ENCODE results near the gene GALNT18. TPM values are rescaled to one million over a fixed set of nuclear protein-coding genes. Genes with fewer than 3 reads are reported as not detected.

GALNT18 gene
- total and polyA plus RNA-seq, 2 of the 4 experiments (the other 2 are of a cell fraction), result 9.5 to 11.3 TPM

GRCh38 chr11:11416917-11417316 lies 204.9 kb downstream of the GALNT18 start:
- Histone ChIP-seq H3K9me1 (ENCODE audit: insufficient read depth, low read length) (no peaks in the 10 kb centered on the region), H3K27ac (ENCODE audit: insufficient read depth, low read length) (no peak overlapping the region)

More at GRCh38 chr11:11416917-11417316, 204.9 kb downstream of the GALNT18 start:
- H3K4ac ChIP-seq (ENCODE audit: low read depth, low read length), result peak overlapping the region; percentile 8; the same call in 1 of the 2 replicates
- H3K18ac ChIP-seq (ENCODE audit: low read depth, low read length), result no peak overlapping the region
- H3K23ac ChIP-seq (ENCODE audit: low read depth, low read length), result no peak overlapping the region
- peaks cover 4% of the 10 kb centered on the region; the same call in 1 of the 2 replicates for H3K4me1 ChIP-seq (ENCODE audit: control insufficient read depth, insufficient read depth, low read length)
- POLR2A ChIA-PET (ENCODE audit: unreplicated experiment), result no interaction called here
- H4K91ac ChIP-seq (ENCODE audit: insufficient read depth, low read depth, low read length), result no peak overlapping the region
- H2BK15ac ChIP-seq (ENCODE audit: low read depth, low read length), result no peak overlapping the region
- H2BK120ac ChIP-seq (ENCODE audit: low read depth, low read length), result no peak overlapping the region
- intact Hi-C loops (cut with micrococcal nuclease), result loop anchor here (2.0 kb wide), 1 partner anchor 20 kb away; no protein-coding TSS in a partner anchor
- in situ Hi-C loops (cut with MboI; ENCODE audit: low sequenced_read_pairs), result no loop called here
- H3K9ac ChIP-seq (ENCODE audit: low read depth, low read length), result no peak overlapping the region
- H2BK20ac ChIP-seq (ENCODE audit: low read depth, low read length), result no peak overlapping the region
- H3K56ac ChIP-seq (ENCODE audit: extremely low read depth, insufficient read depth, low read length), result no peak overlapping the region
- no peaks in the 10 kb centered on the region for H3K27me3 ChIP-seq (ENCODE audit: control insufficient read depth, insufficient read depth, low read length)
- ATAC-seq (ENCODE audit: low read depth) (peak; percentile 83), DNase-seq (peak; percentile 65)
- H2AK5ac ChIP-seq (ENCODE audit: low read depth, low read length), result peak overlapping the region; percentile 5; the same call in 1 of the 2 replicates
- dilution Hi-C loops (cut with HindIII; ENCODE audit: low sequenced_read_pairs, unreplicated experiment), result no loop called here
- BruUV-seq (replicated peaks), result no TSS peak
- no peak overlapping the region for H4K8ac ChIP-seq (ENCODE audit: low read depth in 2 of 2, low read length in 2 of 2)
- no peak overlapping the region for H2BK5ac ChIP-seq (ENCODE audit: low read depth, low read length, poor library complexity, severe bottlenecking)
- H3K36me3 ChIP-seq (ENCODE audit: control insufficient read depth, insufficient read depth, low read length), result no peaks in the 10 kb centered on the region
- H2AK9ac ChIP-seq (replicated peaks; ENCODE audit: low read depth, low read length, poor library complexity), result no peak overlapping the region
- CTCF ChIA-PET, result no interaction called here
- no peaks in the 10 kb centered on the region for H3K79me1 ChIP-seq (ENCODE audit: low read depth in 1 of 2, low read length in 2 of 2)
- no peak overlapping the region for H3K4me3 ChIP-seq (ENCODE audit: insufficient read depth, low read depth, low read length)
- 32% methylated on average over 3 of the region's 4 CpGs; no CpG with 5 or more reads in 1 of the 2 experiments for WGBS, 2 experiments (ENCODE audit: extremely low coverage in 2 of 2, insufficient read length in 1 of 2)
- no peaks in the 10 kb centered on the region for H4K20me1 ChIP-seq (ENCODE audit: insufficient read depth, low read length)
- H3K4me2 ChIP-seq (ENCODE audit: low read depth, low read length), result no peak overlapping the region
- TF ChIP-seq POLR2A (IDR thresholded peaks at IDR 0.05; ENCODE audit: low read depth, low read length) (no peak), CEBPB (IDR thresholded peaks at IDR 0.05; ENCODE audit: low read depth, low read length) (peak; percentile 67), FOS (IDR thresholded peaks at IDR 0.05; ENCODE audit: low read depth, low read length) (0 out of 2 replicates have a peak, but pooled peaks have one; percentile 5)
- no peak overlapping the region for H2AFZ ChIP-seq (replicated peaks; ENCODE audit: low read length, poor library complexity)
- H3K9me3 ChIP-seq (ENCODE audit: control insufficient read depth, insufficient read depth, low read length), result no peaks in the 10 kb centered on the region
- no peak overlapping the region for H4K5ac ChIP-seq (ENCODE audit: low read depth, low read length)
- no peak overlapping the region for H3K14ac ChIP-seq (replicated peaks; ENCODE audit: low read depth, low read length)

Measured in IMR-90 (cell line).